Measurements from ENCODE around the gene TENT5C.

Gene TENT5C

GRCh38 chr1:117676615-117677130 is 70.8 kb downstream of the TENT5C start:
- no peak for DNase-seq (ENCODE audit: low read depth in 2 of 2)

Measured in stimulated activated CD4-positive, alpha-beta T cell treated with anti-CD3 and anti-CD28 coated beads, Interleukin-1b, Interleukin-23, amount 100 ng/mL, for 4 hours (primary cell).